HEK293T (cell line): ENCODE measurements around the gene FRK.
"Not testable (repeated sequence)": the region's sequence is repeated elsewhere in the genome, so short reads cannot be mapped to it uniquely, and the experiment has no call there.

Source experiments
- ARNT ChIP-seq: fragments of 450-650 bp; IDR thresholded peaks from 2 replicates; pipeline ENCODE4 v1.6.1; 2017; ENCODE audit warnings: mild to moderate bottlenecking
- ELF4 ChIP-seq: fragments of 450-650 bp; IDR thresholded peaks from 2 replicates; pipeline ENCODE4 v1.6.1; 2017; ENCODE audit warnings: antibody characterized with exemption
- FOXA1 ChIP-seq: fragments of 450-650 bp; IDR thresholded peaks from 2 replicates; pipeline ENCODE4 v1.6.1; 2016; ENCODE audit warnings: mild to moderate bottlenecking
- FOXK2 ChIP-seq: fragments of 450-650 bp; IDR thresholded peaks from 2 replicates; pipeline ENCODE4 v1.6.1; 2016; ENCODE audit warnings: mild to moderate bottlenecking
- FOXM1 ChIP-seq: fragments of 450-650 bp; IDR thresholded peaks from 2 replicates; pipeline ENCODE4 v1.6.1; 2017; ENCODE audit warnings: mild to moderate bottlenecking, borderline replicate concordance
- NFRKB ChIP-seq: fragments of 450-650 bp; IDR thresholded peaks from 2 replicates; pipeline ENCODE4 v1.6.1; 2016; ENCODE audit warnings: mild to moderate bottlenecking, moderate library complexity
- SP1 ChIP-seq: fragments of 450-650 bp; IDR thresholded peaks from 2 replicates; pipeline ENCODE4 v1.6.1; 2017
- TARDBP ChIP-seq: fragments of 450-650 bp; IDR thresholded peaks from 2 replicates; pipeline ENCODE4 v1.6.1; 2016

- not testable (repeated sequence) for TF ChIP-seq FOXA1, SP1, ARNT, ELF4, NFRKB, TARDBP, FOXK2, FOXM1
Observed at GRCh38 chr6:116046272-116046671, 14.4 kb downstream of the FRK start.
